Measurements from ENCODE around the gene RUNX1.

Gene RUNX1

GRCh38 chr21:35035116-35035515, 14.0 kb downstream of the RUNX1 start:
- DNase-seq, result no peak

GRCh38 chr21:35034203-35034926, 14.7 kb downstream of the RUNX1 start:
- no peak for DNase-seq

- DNase-seq, result no peak
These were observed 16.4 kb downstream of the RUNX1 start for GRCh38 chr21:35032474-35033263.

- no peak for DNase-seq
These were observed 20.6 kb downstream of the RUNX1 start for GRCh38 chr21:35028451-35028978.

GRCh38 chr21:35027563-35028450, 21.3 kb downstream of the RUNX1 start:
- peak; percentile 50 for DNase-seq

- DNase-seq, result peak; percentile 92
These were observed 22.2 kb downstream of the RUNX1 start for GRCh38 chr21:35026617-35027562.

- DNase-seq, result no peak
These were observed 23.0 kb downstream of the RUNX1 start for GRCh38 chr21:35026153-35026500.

- DNase-seq, result no peak
These were observed 23.6 kb downstream of the RUNX1 start for GRCh38 chr21:35025206-35026152.

GRCh38 chr21:35024513-35024912, 24.6 kb downstream of the RUNX1 start:
- DNase-seq, result no peak

- no peak for DNase-seq
These were observed 25.1 kb downstream of the RUNX1 start for GRCh38 chr21:35024071-35024420.

- no peak for DNase-seq
These were observed 25.6 kb downstream of the RUNX1 start for GRCh38 chr21:35023396-35024070.

- DNase-seq, result no peak
These were observed 27.6 kb downstream of the RUNX1 start for GRCh38 chr21:35021546-35021945.

- no peak for DNase-seq
These were observed 28.2 kb downstream of the RUNX1 start for GRCh38 chr21:35020902-35021301.

- peak; percentile 22 for DNase-seq
These were observed 28.7 kb downstream of the RUNX1 start for GRCh38 chr21:35020436-35020835.

- DNase-seq, result no peak
These were observed 29.5 kb downstream of the RUNX1 start for GRCh38 chr21:35019631-35020032.

- no peak for DNase-seq
These were observed 31.8 kb downstream of the RUNX1 start for GRCh38 chr21:35017256-35017655.

GRCh38 chr21:35016517-35017188, 32.4 kb downstream of the RUNX1 start:
- no peak for DNase-seq

- DNase-seq, result no peak
These were observed 33.0 kb downstream of the RUNX1 start for GRCh38 chr21:35016071-35016470.

- no peak for DNase-seq
These were observed 33.6 kb downstream of the RUNX1 start for GRCh38 chr21:35015435-35016024.

All from central memory CD4-positive, alpha-beta T cell (primary cell).